GM12878 (cell line): ENCODE results near the gene CFAP45. TPM values are rescaled to one million over a fixed set of nuclear protein-coding genes. Genes with fewer than 3 reads are reported as not detected.

Experiments
- ATAC-seq: fragments of 200-7000 bp; cut with Tn5 transposase; 3 replicates; pipeline ENCODE4 v1.9.1; 2020; ENCODE audit warnings: mild to moderate bottlenecking, moderate library complexity
- BruUV-seq: library from RNA; stranded (reverse); fragments of 400-500 nt; replicated peaks from 2 replicates; lab custom pipeline; 2021; lab: Mats Ljungman, UMichigan
- CTCF ChIA-PET: fragments of 300-600 bp; sonication (Branson Sonifier 250); formaldehyde crosslinking; extraction: SDS; loops from one replicate; lab custom pipeline; 2021; ENCODE audit warnings: inconsistent platforms; lab: Yijun Ruan, JAX
- POLR2A ChIA-PET: fragments of 350-600 bp; formaldehyde crosslinking; extraction: SDS; loops from one replicate; lab custom pipeline; 2021; ENCODE audit warnings: inconsistent platforms; lab: Charles Lee
- RAD21 ChIA-PET: fragments of 300-600 bp; sonication (Branson Sonifier 250); formaldehyde crosslinking; loops from one replicate; lab custom pipeline; 2023; ENCODE audit warnings: antibody characterized with exemption; ENCODE audit not compliant: unreplicated experiment; lab: Charles Lee
- SMC1A ChIA-PET: fragments of 300-600 bp; sonication (Branson Sonifier 250); formaldehyde crosslinking; loops from one replicate; lab custom pipeline; 2023; ENCODE audit not compliant: unreplicated experiment, uncharacterized antibody; lab: Charles Lee
- DNase-seq: peaks from one replicate; pipeline ENCODE4 v3.0.0-alpha.2; 2011; ENCODE audit warnings: low read depth, low spot score
- FAIRE-seq: peaks from 3 replicates; lab custom pipeline; 2011; peaks lifted over from hg19 to GRCh38; lab: Jason Lieb, UNC
- H2AFZ ChIP-seq: 2 replicates; pipeline ENCODE4 v1.6.0; 2011; ENCODE audit warnings: low read depth, low read length, control low read depth; ENCODE audit not compliant: control insufficient read depth
- H3K27ac ChIP-seq: 2 replicates; pipeline ENCODE4 v1.5.1; 2011; ENCODE audit warnings: control low read depth; ENCODE audit not compliant: control insufficient read depth, insufficient read depth
- H3K27me3 ChIP-seq, 2 experiments: replicated peaks in 1 of 2; 2 replicates each; pipeline versions ENCODE4 v1.6.0 to v1.6.1; 2011; ENCODE audit warnings: low read length in 1 of 2; ENCODE audit not compliant: control insufficient read depth in 2 of 2, insufficient read depth in 2 of 2
- H3K36me3 ChIP-seq, 2 experiments: 2 replicates each; pipeline ENCODE4 v1.5.1; 2011; ENCODE audit warnings: low read length in 1 of 2; ENCODE audit not compliant: control insufficient read depth in 2 of 2, insufficient read depth in 2 of 2
- H3K4me1 ChIP-seq: 2 replicates; pipeline ENCODE4 v1.6.1; 2011; ENCODE audit warnings: mild to moderate bottlenecking, low read length, moderate library complexity, mixed read lengths; ENCODE audit not compliant: control insufficient read depth, insufficient read depth
- H3K4me2 ChIP-seq: 2 replicates; pipeline ENCODE4 v1.6.0; 2011; ENCODE audit warnings: control low read depth; ENCODE audit not compliant: control insufficient read depth, insufficient read depth
- H3K4me3 ChIP-seq: fragments of 200-600 bp; sonication (generic); 2 replicates; pipeline ENCODE4 v1.5.1; 2016
- H3K79me2 ChIP-seq: 2 replicates; pipeline ENCODE4 v1.6.0; 2011; ENCODE audit warnings: low read length; ENCODE audit not compliant: control insufficient read depth, insufficient read depth
- H3K9ac ChIP-seq: 2 replicates; pipeline ENCODE4 v1.8.0; 2011; ENCODE audit warnings: low read length, control low read depth, mixed read lengths; ENCODE audit not compliant: control insufficient read depth, insufficient read depth
- H3K9me3 ChIP-seq: replicated peaks from 3 replicates; pipeline ENCODE4 v1.5.1; 2011; ENCODE audit warnings: mild to moderate bottlenecking, low read length; ENCODE audit not compliant: control insufficient read depth, insufficient read depth
- H4K20me1 ChIP-seq: 2 replicates; pipeline ENCODE4 v1.6.0; 2011; ENCODE audit not compliant: control insufficient read depth, insufficient read depth
- ESRRA ChIP-seq: IDR thresholded peaks from 2 replicates; pipeline ENCODE4 v1.6.1; 2012; ENCODE audit warnings: mild to moderate bottlenecking, low read length, improper control_type of control experiment
- FOS ChIP-seq: IDR thresholded peaks from 3 replicates; pipeline ENCODE4 v1.6.1; 2011; ENCODE audit warnings: borderline replicate concordance; ENCODE audit not compliant: insufficient read length; ENCODE audit errors: extremely low read depth
- GATAD2B ChIP-seq: fragments of 450-650 bp; conservative IDR thresholded peaks from 2 replicates; pipeline ENCODE4 v1.6.1; 2017; ENCODE audit warnings: low read depth, mild to moderate bottlenecking, moderate library complexity
- MEF2A ChIP-seq: IDR thresholded peaks from 2 replicates; pipeline ENCODE4 v1.6.1; 2011; ENCODE audit warnings: low read depth, mild to moderate bottlenecking, low read length, moderate library complexity; ENCODE audit not compliant: insufficient read depth
- NBN ChIP-seq: fragments of 450-650 bp; IDR thresholded peaks from 2 replicates; pipeline ENCODE4 v1.6.1; 2016
- PAX8 ChIP-seq: fragments of 450-650 bp; IDR thresholded peaks from 2 replicates; pipeline ENCODE4 v1.6.1; 2017; ENCODE audit warnings: mild to moderate bottlenecking, moderate library complexity
- PML ChIP-seq: IDR thresholded peaks from 2 replicates; pipeline ENCODE4 v1.6.1; 2012; ENCODE audit warnings: low read length, inconsistent platforms
- POLR2A ChIP-seq: IDR thresholded peaks from 2 replicates; pipeline ENCODE4 v1.6.1; 2011; ENCODE audit warnings: low read depth, mild to moderate bottlenecking, low read length
- POLR2AphosphoS5 ChIP-seq: IDR thresholded peaks from 2 replicates; pipeline ENCODE4 v1.6.1; 2011; ENCODE audit warnings: mild to moderate bottlenecking, low read length, inconsistent platforms
- RAD51 ChIP-seq: fragments of 450-650 bp; IDR thresholded peaks from 2 replicates; pipeline ENCODE4 v1.6.1; 2016; ENCODE audit warnings: moderate library complexity, mild to moderate bottlenecking, inconsistent platforms
- RELA ChIP-seq: fragments of 450-650 bp; IDR thresholded peaks from 2 replicates; pipeline ENCODE4 v1.8.0; 2014; ENCODE audit warnings: borderline replicate concordance; ENCODE audit not compliant: partially characterized antibody
- SPI1 ChIP-seq: IDR thresholded peaks from 2 replicates; pipeline ENCODE4 v1.6.1; 2011; ENCODE audit warnings: low read depth, mild to moderate bottlenecking, low read length, moderate library complexity, borderline replicate concordance; ENCODE audit not compliant: insufficient read depth
- SREBF2 ChIP-seq: IDR thresholded peaks from 2 replicates; pipeline ENCODE4 v1.6.1; 2012; ENCODE audit warnings: mild to moderate bottlenecking, low read length
- SRF ChIP-seq, 2 experiments: IDR thresholded peaks; 2 replicates each; pipeline ENCODE4 v1.6.1; 2011; ENCODE audit warnings: low read depth in 2 of 2, low read length in 2 of 2, mild to moderate bottlenecking in 1 of 2, moderate library complexity in 1 of 2
- TARDBP ChIP-seq: IDR thresholded peaks from 2 replicates; pipeline ENCODE4 v1.6.1; 2016; ENCODE audit warnings: borderline replicate concordance
- ZBED1 ChIP-seq: IDR thresholded peaks from 2 replicates; pipeline ENCODE4 v1.6.1; 2016; ENCODE audit warnings: borderline replicate concordance
- ZNF384 ChIP-seq: IDR thresholded peaks from 2 replicates; pipeline ENCODE4 v1.6.1; 2012; ENCODE audit warnings: low read depth, mild to moderate bottlenecking, low read length, improper control_type of control experiment, borderline replicate concordance
- WGBS: methylation state at CpG from one replicate; pipeline ENCODE4 v1.1.6; 2016; ENCODE audit warnings: low lambda C conversion rate; ENCODE audit not compliant: insufficient replicate concordance, insufficient coverage; ENCODE audit errors: missing lambda C conversion rate; 5-methylcytosine and 5-hydroxymethylcytosine counted together
- in situ Hi-C: fragments of 300-500 bp; cut with MboI; formaldehyde crosslinking; loops from 9 replicates; pipeline ENCODE4 v1.14.3; 2018; ENCODE audit warnings: mixed read lengths
- intact Hi-C: fragments of 100-400 bp; cut with micrococcal nuclease; formaldehyde crosslinking; loops from one replicate; pipeline ENCODE4 v1.14.2; 2022; ENCODE audit not compliant: unreplicated experiment
- polyA plus RNA-seq, 11 experiments: library from polyadenylated mRNA; depleted of rRNA in 4 of 11; unstranded in 6 of 11; stranded (reverse) in 5 of 11; fragments of >200 nt; fragmentation: Nextera tagmentation in 4 of 11; fragmentation: Illumina TruSeq in 1 of 11; extraction: Ambion mirVana in 4 of 11; extraction: Trizol in 1 of 11; gene quantifications; 1 replicate in 1 of 11; 2 replicates in 10 of 11; pipeline versions ENCODE4 v1.2.1 to v1.2.3, GENCODE V29; 2011 to 2016; ENCODE audit warnings: inconsistent platforms in 2 of 11, missing spikeins in 2 of 11, low read depth in 1 of 11
- total RNA-seq, 4 experiments: library from RNA; depleted of rRNA in 3 of 4; stranded (reverse); fragments of >200 nt in 3 of 4; fragmentation: Illumina TruSeq in 1 of 4; extraction: Trizol in 1 of 4; gene quantifications; 2 replicates each; pipeline versions ENCODE4 v1.2.1 to v1.2.3, GENCODE V29; 2013 to 2021
- TF ChIP-seq, protein P1 (sequence below): fragments of 450-650 bp; formaldehyde crosslinking; IDR thresholded peaks from 2 replicates; pipeline ENCODE4 v1.4.0; 2022; ENCODE audit warnings: mild to moderate bottlenecking, moderate library complexity

Gene CFAP45
- total and polyA plus RNA-seq, 10 of the 15 experiments (the other 5 are each of a cell fraction or from before 2014, with no cell fraction given): 0.43 to 0.91 (median 0.67) TPM

DNA sequence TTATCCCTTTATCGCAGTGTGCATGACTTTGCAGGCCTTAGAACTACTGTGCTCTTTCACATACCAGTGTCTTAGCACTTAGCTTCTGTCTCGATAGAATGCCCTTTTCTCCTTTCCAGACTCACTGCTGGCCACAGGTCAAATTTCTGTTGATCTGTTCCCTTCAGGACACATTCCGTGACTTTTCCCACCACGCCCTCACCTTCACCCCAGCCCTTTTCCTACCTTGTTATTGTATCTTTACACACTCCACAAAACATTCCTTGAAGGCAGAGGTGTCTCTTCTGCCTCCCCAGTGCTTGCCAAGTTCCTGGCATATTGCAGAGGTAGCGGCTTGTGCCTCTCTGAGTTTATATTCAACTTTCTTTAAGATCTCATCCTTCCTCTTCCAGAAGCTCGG, 49.2 kb upstream of the CFAP45 start:
- no peaks in the 10 kb centered on the region for H3K36me3 ChIP-seq
- BruUV-seq: no TSS peak
- peaks cover 10 to 22% of the 10 kb centered on the region in 2 experiments for H3K27me3 ChIP-seq
- ChIA-PET SMC1A (no interaction called here), POLR2A (no interaction called here), CTCF (interaction anchor here (1.0 to 2.0 kb wide), 3 partner anchors 13 to 67 kb away, joined by 3 to 6 read pairs (median 3); no protein-coding TSS in a partner anchor), RAD21 (no interaction called here)
- WGBS: 17% methylated on average over 6 of the region's 6 CpGs
- no peak overlapping the region for H3K9ac ChIP-seq
- H3K4me2 ChIP-seq: no peak overlapping the region
- no peaks in the 10 kb centered on the region; the same call in 1 of the 2 replicates for H3K4me1 ChIP-seq
- no peaks in the 10 kb centered on the region for H3K79me2 ChIP-seq
- H3K9me3 ChIP-seq: no peaks in the 10 kb centered on the region
- FAIRE-seq (no peak), DNase-seq (no peak), ATAC-seq (no peak)
- in situ Hi-C loops (no loop called here), intact Hi-C loops (no loop called here)
- no peak for TF ChIP-seq TARDBP
- TF ChIP-seq NBN: no peak
- TF ChIP-seq PML: no peak
- TF ChIP-seq POLR2A: no peak
- no peak for TF ChIP-seq MEF2A
- TF ChIP-seq ZNF384: no peak
- TF ChIP-seq FOS: no peak
- TF ChIP-seq, protein P1, sequence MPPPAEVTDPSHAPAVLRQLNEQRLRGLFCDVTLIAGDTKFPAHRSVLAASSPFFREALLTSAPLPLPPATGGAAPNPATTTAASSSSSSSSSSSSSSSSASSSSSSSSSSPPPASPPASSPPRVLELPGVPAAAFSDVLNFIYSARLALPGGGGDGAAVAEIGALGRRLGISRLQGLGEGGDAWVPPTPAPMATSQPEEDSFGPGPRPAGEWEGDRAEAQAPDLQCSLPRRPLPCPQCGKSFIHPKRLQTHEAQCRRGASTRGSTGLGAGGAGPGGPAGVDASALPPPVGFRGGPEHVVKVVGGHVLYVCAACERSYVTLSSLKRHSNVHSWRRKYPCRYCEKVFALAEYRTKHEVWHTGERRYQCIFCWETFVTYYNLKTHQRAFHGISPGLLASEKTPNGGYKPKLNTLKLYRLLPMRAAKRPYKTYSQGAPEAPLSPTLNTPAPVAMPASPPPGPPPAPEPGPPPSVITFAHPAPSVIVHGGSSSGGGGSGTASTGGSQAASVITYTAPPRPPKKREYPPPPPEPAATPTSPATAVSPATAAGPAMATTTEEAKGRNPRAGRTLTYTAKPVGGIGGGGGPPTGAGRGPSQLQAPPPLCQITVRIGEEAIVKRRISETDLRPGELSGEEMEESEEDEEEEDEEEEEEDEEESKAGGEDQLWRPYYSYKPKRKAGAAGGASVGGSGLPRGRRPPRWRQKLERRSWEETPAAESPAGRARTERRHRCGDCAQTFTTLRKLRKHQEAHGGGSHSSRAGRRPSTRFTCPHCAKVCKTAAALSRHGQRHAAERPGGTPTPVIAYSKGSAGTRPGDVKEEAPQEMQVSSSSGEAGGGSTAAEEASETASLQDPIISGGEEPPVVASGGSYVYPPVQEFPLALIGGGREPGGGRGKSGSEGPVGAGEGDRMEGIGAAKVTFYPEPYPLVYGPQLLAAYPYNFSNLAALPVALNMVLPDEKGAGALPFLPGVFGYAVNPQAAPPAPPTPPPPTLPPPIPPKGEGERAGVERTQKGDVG (CRISPR knock-in tag): no peak
- no peak for TF ChIP-seq ESRRA
- no peak for TF ChIP-seq SPI1
- no peak for TF ChIP-seq POLR2AphosphoS5
- TF ChIP-seq RELA: no peak
- no peak for TF ChIP-seq SRF (IDR thresholded peaks at IDR 0.05; ENCODE audit: low read depth in 2 of 2, low read length in 2 of 2)
- TF ChIP-seq PAX8: no peak
- TF ChIP-seq SREBF2: no peak
- TF ChIP-seq GATAD2B: no peak
- TF ChIP-seq RAD51: no peak
- TF ChIP-seq ZBED1: no peak
- no peaks in the 10 kb centered on the region for H4K20me1 ChIP-seq
- H2AFZ ChIP-seq: no peak overlapping the region
- H3K4me3 ChIP-seq: no peak overlapping the region
- no peak overlapping the region for H3K27ac ChIP-seq
